DOHH2 (cell line): ENCODE measurements around the gene SPATA7.

Source experiments
- EZH2phosphoT487 ChIP-seq: fragments of 200-600 bp; sonication (generic); IDR thresholded peaks from 2 replicates; pipeline ENCODE4 v1.6.1; 2017; ENCODE audit warnings: borderline replicate concordance, mild to moderate bottlenecking, antibody characterized with exemption, low read length, moderate library complexity, mixed read lengths
- TF ChIP-seq, protein P1 (sequence below): fragments of 200-600 bp; sonication (generic); IDR thresholded peaks from one replicate; pipeline ENCODE4 v1.5.1; 2014; ENCODE audit warnings: antibody characterized with exemption, mild to moderate bottlenecking, low read depth, low read length; ENCODE audit not compliant: poor library complexity, severe bottlenecking

DNA sequence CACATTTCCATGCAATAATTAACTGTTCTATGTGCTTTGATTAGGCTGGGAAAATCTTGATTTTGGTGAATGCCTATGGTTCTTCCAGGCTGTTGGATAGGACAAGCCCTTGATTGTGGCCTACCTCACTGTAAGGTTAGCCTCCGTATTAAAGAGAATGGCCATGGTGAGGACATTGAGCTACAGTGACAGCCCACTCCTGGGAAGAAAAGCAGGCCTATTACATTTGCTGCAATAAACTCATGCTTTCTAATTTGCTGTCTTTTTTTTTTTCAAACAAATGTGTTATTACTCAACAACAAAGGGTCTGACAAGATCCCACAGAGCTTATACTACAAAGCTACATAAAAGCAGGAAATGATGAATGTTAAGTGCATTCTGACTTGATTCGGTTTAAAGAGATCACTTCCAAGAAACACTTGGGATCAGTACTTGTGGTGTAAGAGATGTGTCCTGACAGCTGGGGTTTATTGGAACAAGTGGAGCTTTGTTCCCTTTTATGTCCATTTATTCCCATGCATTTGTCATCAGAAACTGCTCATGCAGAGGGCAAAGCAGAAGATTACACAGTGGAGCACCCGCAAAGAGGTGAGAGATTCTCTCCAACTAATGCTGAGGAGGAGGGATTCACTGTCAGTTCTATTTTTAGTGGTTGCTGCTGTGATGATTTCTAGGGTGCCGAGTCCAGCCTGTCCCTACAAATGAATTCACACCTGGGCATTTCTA, 33.3 kb upstream of the SPATA7 start:
- TF ChIP-seq, protein P1, sequence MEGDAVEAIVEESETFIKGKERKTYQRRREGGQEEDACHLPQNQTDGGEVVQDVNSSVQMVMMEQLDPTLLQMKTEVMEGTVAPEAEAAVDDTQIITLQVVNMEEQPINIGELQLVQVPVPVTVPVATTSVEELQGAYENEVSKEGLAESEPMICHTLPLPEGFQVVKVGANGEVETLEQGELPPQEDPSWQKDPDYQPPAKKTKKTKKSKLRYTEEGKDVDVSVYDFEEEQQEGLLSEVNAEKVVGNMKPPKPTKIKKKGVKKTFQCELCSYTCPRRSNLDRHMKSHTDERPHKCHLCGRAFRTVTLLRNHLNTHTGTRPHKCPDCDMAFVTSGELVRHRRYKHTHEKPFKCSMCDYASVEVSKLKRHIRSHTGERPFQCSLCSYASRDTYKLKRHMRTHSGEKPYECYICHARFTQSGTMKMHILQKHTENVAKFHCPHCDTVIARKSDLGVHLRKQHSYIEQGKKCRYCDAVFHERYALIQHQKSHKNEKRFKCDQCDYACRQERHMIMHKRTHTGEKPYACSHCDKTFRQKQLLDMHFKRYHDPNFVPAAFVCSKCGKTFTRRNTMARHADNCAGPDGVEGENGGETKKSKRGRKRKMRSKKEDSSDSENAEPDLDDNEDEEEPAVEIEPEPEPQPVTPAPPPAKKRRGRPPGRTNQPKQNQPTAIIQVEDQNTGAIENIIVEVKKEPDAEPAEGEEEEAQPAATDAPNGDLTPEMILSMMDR = no peak
- TF ChIP-seq EZH2phosphoT487 = no peak
